Activated T-cell treated with anti-CD3 and anti-CD28 coated beads, Interleukin-2, amount 50 U/mL, for 4 hours (primary cell): ENCODE results near the gene EEF1AKMT4. TPM values are rescaled to one million over a fixed set of nuclear protein-coding genes. Genes with fewer than 3 reads are reported as not detected.
"Not testable (repeated sequence)": the region's sequence is repeated elsewhere in the genome, so short reads cannot be mapped to it uniquely, and the experiment has no call there.

Experiments used
- ATAC-seq, 2 donors: fragments of 200-7000 bp; cut with Tn5 transposase; one replicate each; pipeline ENCODE4 v1.10.0; 2021
- DNase-seq: peaks from one replicate; pipeline ENCODE4 v3.0.0-alpha.2; 2020
- H3K27me3 Mint-ChIP-seq: one replicate; pipeline ENCODE4 v1.8.0; 2021; ENCODE audit warnings: low read depth, mixed read lengths
- H3K36me3 Mint-ChIP-seq: one replicate; pipeline ENCODE4 v1.8.0; 2022; ENCODE audit warnings: mixed read lengths; ENCODE audit not compliant: insufficient read depth
- H3K4me1 Mint-ChIP-seq: one replicate; pipeline ENCODE4 v1.8.0; 2021; ENCODE audit warnings: low read depth, mixed read lengths
- H3K4me3 Mint-ChIP-seq: one replicate; pipeline ENCODE4 v1.8.0; 2021; ENCODE audit warnings: mild to moderate bottlenecking, moderate library complexity, mixed read lengths
- H3K9me3 Mint-ChIP-seq: one replicate; pipeline ENCODE4 v1.8.0; 2021; ENCODE audit warnings: mixed read lengths
- total RNA-seq, 3 donors: library from RNA; stranded (reverse); gene quantifications; one replicate each; pipeline ENCODE4 v1.2.1, GENCODE V29; 2021

Gene EEF1AKMT4
- total RNA-seq, 3 donors from 2014 or later: 15.2 to 19.7 (median 18.1) TPM

GRCh38 chr3:184260724-184261269 lies 11.3 kb downstream of the EEF1AKMT4 start:
- no peak for DNase-seq
- Mint-ChIP-seq H3K9me3 (no peaks in the 10 kb centered on the region), H3K36me3 (peaks cover 2% of the 10 kb centered on the region), H3K4me3 (peak overlapping the region; percentile 82), H3K27me3 (peaks cover 26% of the 10 kb centered on the region), H3K4me1 (peaks cover 23% of the 10 kb centered on the region)
- no peak for ATAC-seq

GRCh38 chr3:184261270-184261853 lies 11.9 kb downstream of the EEF1AKMT4 start, which contains the start of gene CAMK2N2:
Gene CAMK2N2, minus strand, starts transcription at chr3:184261553. Its CDS starts 268 bp downstream, at chr3:184261285.
- H3K9me3 Mint-ChIP-seq: no peaks in the 10 kb centered on the region
- DNase-seq (peak; percentile 46), ATAC-seq (peak; percentile 56 to 59)
- H3K4me1 Mint-ChIP-seq: peaks cover 21% of the 10 kb centered on the region
- H3K36me3 Mint-ChIP-seq: peaks cover 2% of the 10 kb centered on the region
- H3K27me3 Mint-ChIP-seq: peaks cover 30% of the 10 kb centered on the region
- peak within 1 kb of the TSS; percentile 82 for H3K4me3 Mint-ChIP-seq

- Mint-ChIP-seq H3K4me3 (peak overlapping the region; percentile 79), H3K27me3 (peaks cover 34% of the 10 kb centered on the region), H3K9me3 (no peaks in the 10 kb centered on the region), H3K4me1 (peaks cover 21% of the 10 kb centered on the region), H3K36me3 (peaks cover 2% of the 10 kb centered on the region)
- DNase-seq: peak; percentile 36
- peak; percentile 42 to 44 for ATAC-seq
These were observed 12.6 kb downstream of the EEF1AKMT4 start for GRCh38 chr3:184261854-184262763.

- Mint-ChIP-seq H3K27me3 (peaks cover 40% of the 10 kb centered on the region), H3K4me3 (peak overlapping the region; percentile 61), H3K4me1 (peaks cover 21% of the 10 kb centered on the region), H3K9me3 (no peaks in the 10 kb centered on the region), H3K36me3 (no peaks in the 10 kb centered on the region)
- ATAC-seq (no peak), DNase-seq (no peak)
These were observed 13.3 kb downstream of the EEF1AKMT4 start for GRCh38 chr3:184262764-184263179.

- H3K4me3 Mint-ChIP-seq, H3K4me1 Mint-ChIP-seq: not testable (repeated sequence)
These were observed 17.8 kb downstream of the EEF1AKMT4 start for GRCh38 chr3:184267249-184267648.

GRCh38 chr3:184272269-184272668 lies 22.8 kb downstream of the EEF1AKMT4 start:
- H3K4me3 Mint-ChIP-seq: no peak overlapping the region
- no peaks in the 10 kb centered on the region for H3K9me3 Mint-ChIP-seq
- peaks cover 3% of the 10 kb centered on the region for H3K4me1 Mint-ChIP-seq
- DNase-seq (no peak), ATAC-seq (no peak)
- H3K36me3 Mint-ChIP-seq: no peaks in the 10 kb centered on the region
- H3K27me3 Mint-ChIP-seq: peaks cover 50% of the 10 kb centered on the region

More at GRCh38 chr3:184267249-184267648, 17.8 kb downstream of the EEF1AKMT4 start:
- not testable (repeated sequence) for ATAC-seq, H3K9me3 Mint-ChIP-seq, DNase-seq, H3K36me3 Mint-ChIP-seq
- H3K27me3 Mint-ChIP-seq: peaks cover 46% of the 10 kb centered on the region

GRCh38 chr3:184275381-184275701 lies 25.9 kb downstream of the EEF1AKMT4 start:
- DNase-seq: no peak
- Mint-ChIP-seq H3K9me3 (no peaks in the 10 kb centered on the region), H3K36me3 (no peaks in the 10 kb centered on the region), H3K4me1 (peaks cover 3% of the 10 kb centered on the region), H3K4me3 (no peak overlapping the region), H3K27me3 (peaks cover 49% of the 10 kb centered on the region)
- ATAC-seq: no peak

GRCh38 chr3:184275961-184276910 lies 26.8 kb downstream of the EEF1AKMT4 start, which contains the start of gene ECE2:
Gene ECE2, plus strand, starts transcription at chr3:184276022. Its CDS starts 132 bp downstream, at chr3:184276154.
- DNase-seq (no peak), ATAC-seq (peak in 1 of 2 donors; percentile 53)
- no peaks in the 10 kb centered on the region for H3K36me3 Mint-ChIP-seq
- no peaks in the 10 kb centered on the region for H3K9me3 Mint-ChIP-seq
- H3K4me3 Mint-ChIP-seq: no peak within 1 kb of the TSS
- H3K4me1 Mint-ChIP-seq: peaks cover 3% of the 10 kb centered on the region
- H3K27me3 Mint-ChIP-seq: peaks cover 47% of the 10 kb centered on the region

- no peaks in the 10 kb centered on the region for H3K36me3 Mint-ChIP-seq
- peaks cover 38% of the 10 kb centered on the region for H3K27me3 Mint-ChIP-seq
- no peaks in the 10 kb centered on the region for H3K9me3 Mint-ChIP-seq
- peaks cover 3% of the 10 kb centered on the region for H3K4me1 Mint-ChIP-seq
- no peak overlapping the region for H3K4me3 Mint-ChIP-seq
- ATAC-seq (no peak), DNase-seq (no peak)
These were observed 27.9 kb downstream of the EEF1AKMT4 start for GRCh38 chr3:184277366-184277765.

- H3K4me1 Mint-ChIP-seq: no peaks in the 10 kb centered on the region
- no peak for DNase-seq
- no peak overlapping the region for H3K4me3 Mint-ChIP-seq
These were observed 33.5 kb downstream of the EEF1AKMT4 start for GRCh38 chr3:184282941-184283340.

GRCh38 chr3:184283681-184284080 lies 34.2 kb downstream of the EEF1AKMT4 start:
- Mint-ChIP-seq H3K36me3 (no peaks in the 10 kb centered on the region), H3K4me3 (no peak overlapping the region)
- no peak for ATAC-seq

More at GRCh38 chr3:184282941-184283340, 33.5 kb downstream of the EEF1AKMT4 start:
- no peak for ATAC-seq
- H3K27me3 Mint-ChIP-seq: peaks cover 16% of the 10 kb centered on the region
- H3K36me3 Mint-ChIP-seq: no peaks in the 10 kb centered on the region
- H3K9me3 Mint-ChIP-seq: no peaks in the 10 kb centered on the region

GRCh38 chr3:184284696-184285095 lies 35.2 kb downstream of the EEF1AKMT4 start:
- H3K4me1 Mint-ChIP-seq: no peaks in the 10 kb centered on the region
- peaks cover 19% of the 10 kb centered on the region for H3K27me3 Mint-ChIP-seq
- DNase-seq (no peak), ATAC-seq (peak in 1 of 2 donors; percentile 47)
- no peak overlapping the region for H3K4me3 Mint-ChIP-seq
- no peaks in the 10 kb centered on the region for H3K36me3 Mint-ChIP-seq
- H3K9me3 Mint-ChIP-seq: no peaks in the 10 kb centered on the region

More at GRCh38 chr3:184283681-184284080, 34.2 kb downstream of the EEF1AKMT4 start:
- no peaks in the 10 kb centered on the region for H3K4me1 Mint-ChIP-seq
- H3K9me3 Mint-ChIP-seq: no peaks in the 10 kb centered on the region
- peaks cover 12% of the 10 kb centered on the region for H3K27me3 Mint-ChIP-seq
- DNase-seq: no peak

GRCh38 chr3:184289426-184289938 lies 40.0 kb downstream of the EEF1AKMT4 start:
- H3K36me3 Mint-ChIP-seq: no peaks in the 10 kb centered on the region
- no peaks in the 10 kb centered on the region for H3K4me1 Mint-ChIP-seq
- DNase-seq (peak; percentile 60), ATAC-seq (peak; percentile 77 to 83)
- peaks cover 20% of the 10 kb centered on the region for H3K27me3 Mint-ChIP-seq
- H3K9me3 Mint-ChIP-seq: no peaks in the 10 kb centered on the region
- H3K4me3 Mint-ChIP-seq: no peak overlapping the region
